Activated T-helper 1 cell treated with anti-CD3 and anti-CD28 coated beads, Interleukin-12 subunit alpha, Interleukin-12 subunit beta, Interleukin-2, Interleukin-4 antibody, amounts not matched to agents 30 ng/mL and 10 ng/mL and 1 ng/mL, durations not matched to agents 14 hours and 24 hours and 36 hours (primary cell): ENCODE data around the gene PRR23E. TPM values are rescaled to one million over a fixed set of nuclear protein-coding genes. Genes with fewer than 3 reads are reported as not detected.

ENCODE experiments used
- DNase-seq: peaks from one replicate; pipeline ENCODE4 v3.0.0; 2021; ENCODE audit warnings: low spot score
- H3K27ac Mint-ChIP-seq: one replicate; pipeline ENCODE4 v1.8.0; 2021; ENCODE audit warnings: mild to moderate bottlenecking, mixed read lengths
- H3K27me3 Mint-ChIP-seq: one replicate; pipeline ENCODE4 v1.8.0; 2022; ENCODE audit warnings: mild to moderate bottlenecking, moderate library complexity, mixed read lengths; ENCODE audit not compliant: insufficient read depth
- H3K36me3 Mint-ChIP-seq: one replicate; pipeline ENCODE4 v1.8.0; 2021; ENCODE audit warnings: low read depth, mixed read lengths
- H3K4me1 Mint-ChIP-seq: one replicate; pipeline ENCODE4 v1.8.0; 2021; ENCODE audit warnings: low read depth, mixed read lengths
- H3K4me3 Mint-ChIP-seq: one replicate; pipeline ENCODE4 v1.8.0; 2021; ENCODE audit warnings: mild to moderate bottlenecking, moderate library complexity, mixed read lengths
- H3K9me3 Mint-ChIP-seq: one replicate; pipeline ENCODE4 v1.8.0; 2021; ENCODE audit warnings: mixed read lengths
- intact Hi-C: fragments of 100-400 bp; cut with micrococcal nuclease; formaldehyde crosslinking; loops from one replicate; pipeline ENCODE4 v1.15.1; 2024
- total RNA-seq: library from RNA; stranded (reverse); gene quantifications from 2 replicates; pipeline ENCODE4 v1.2.3, GENCODE V29; 2022

The PRR23E gene
- total RNA-seq, 1 donor from 2014 or later: not detected

DNA sequence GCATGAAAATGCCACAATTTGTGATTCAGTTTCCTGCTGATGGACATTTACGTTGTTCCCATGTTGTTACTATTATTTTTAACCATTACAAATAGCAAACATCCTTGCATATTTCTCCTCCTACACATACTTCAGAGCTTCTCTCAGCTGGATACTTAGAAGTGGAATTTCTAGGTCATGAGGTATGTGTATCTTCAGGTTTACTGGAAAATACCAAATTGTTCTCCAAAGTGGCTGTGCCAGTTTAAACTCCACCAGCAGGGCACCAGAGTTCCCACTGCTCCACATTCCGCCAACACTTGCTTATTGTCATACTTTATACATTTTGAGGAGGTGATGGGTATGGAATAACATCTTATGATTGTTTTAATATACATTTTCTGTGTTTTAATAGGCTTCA is 45.7 kb downstream of the PRR23E start:
- Mint-ChIP-seq H3K27me3 (peaks cover 8% of the 10 kb centered on the region), H3K4me1 (no peaks in the 10 kb centered on the region), H3K4me3 (no peak overlapping the region), H3K36me3 (no peaks in the 10 kb centered on the region), H3K9me3 (peaks cover 10% of the 10 kb centered on the region), H3K27ac (no peak overlapping the region)
- intact Hi-C loops: no loop called here
- DNase-seq: no peak

- no peak overlapping the region for H3K27ac Mint-ChIP-seq
- no peaks in the 10 kb centered on the region for H3K36me3 Mint-ChIP-seq
- peaks cover 53% of the 10 kb centered on the region for H3K9me3 Mint-ChIP-seq
- DNase-seq: no peak
- H3K27me3 Mint-ChIP-seq: peaks cover 2% of the 10 kb centered on the region
- H3K4me1 Mint-ChIP-seq: no peaks in the 10 kb centered on the region
- H3K4me3 Mint-ChIP-seq: no peak overlapping the region
- intact Hi-C loops: no loop called here
Observed at GRCh38 chr3:127247292-127247691, 54.4 kb downstream of the PRR23E start.

Other genes with a start within 250 kb of the PRR23E start
- 22.1 and 25.5 TPM in 2 replicates for gene PLXNA1, start 210.0 kb upstream of the PRR23E start, total RNA-seq
- not detected in 2 replicates for gene PRR20G, start 94.9 kb downstream of the PRR23E start, total RNA-seq